D721Med (cell line): ENCODE data around the gene HDAC7.

Source experiments
- DNase-seq: peaks from one replicate; pipeline ENCODE4 v3.0.0; 2011; ENCODE audit warnings: low spot score; ENCODE audit not compliant: insufficient read length
- FAIRE-seq: peaks from 2 replicates; lab custom pipeline; 2011; peaks lifted over from hg19 to GRCh38; lab: Jason Lieb, UNC
- CTCF ChIP-seq: IDR thresholded peaks from 2 replicates; pipeline ENCODE4 v1.5.1; 2012; ENCODE audit warnings: mild to moderate bottlenecking, control low read depth; ENCODE audit not compliant: insufficient read depth; ENCODE audit errors: missing control alignments

Gene HDAC7

GRCh38 chr12:47835006-47835830 lies 15.5 kb upstream of the HDAC7 start:
- TF ChIP-seq CTCF = no peak
- DNase-seq (no peak), FAIRE-seq (no peak)

GRCh38 chr12:47834199-47834903 lies 14.6 kb upstream of the HDAC7 start:
- TF ChIP-seq CTCF = no peak
- no peak for FAIRE-seq
- no peak for DNase-seq

- no peak for TF ChIP-seq CTCF
- FAIRE-seq = no peak
- no peak for DNase-seq
Observed at GRCh38 chr12:47833591-47834012, 13.9 kb upstream of the HDAC7 start.

- FAIRE-seq (no peak), DNase-seq (no peak)
- no peak for TF ChIP-seq CTCF
Observed at GRCh38 chr12:47832263-47832933, 12.7 kb upstream of the HDAC7 start.

GRCh38 chr12:47829584-47829983 lies 9.9 kb upstream of the HDAC7 start:
- TF ChIP-seq CTCF = no peak
- FAIRE-seq = no peak
- DNase-seq = no peak

GRCh38 chr12:47828976-47829482 lies 9.3 kb upstream of the HDAC7 start:
- no peak for FAIRE-seq
- no peak for DNase-seq
- no peak for TF ChIP-seq CTCF
